SJSA1 (cell line): ENCODE results near the gene PEX14. TPM values are rescaled to one million over a fixed set of nuclear protein-coding genes. Genes with fewer than 3 reads are reported as not detected.
"Not testable (repeated sequence)": the region's sequence is repeated elsewhere in the genome, so short reads cannot be mapped to it uniquely, and the experiment has no call there.

Experiments
- DNase-seq, 2 experiments: peaks; one replicate each; pipeline ENCODE4 v3.0.0-alpha.2; 2015 to 2020; ENCODE audit warnings: low spot score in 2 of 2, low read depth in 1 of 2
- H3K27ac ChIP-seq: fragments of 250-450 bp; sonication (Bioruptor Pico); 2 replicates; pipeline ENCODE4 v1.5.1; 2020; ENCODE audit warnings: mild to moderate bottlenecking, moderate library complexity
- H3K27me3 ChIP-seq: fragments of 250-450 bp; sonication (Bioruptor Pico); replicated peaks from 2 replicates; pipeline ENCODE4 v1.5.1; 2020; ENCODE audit warnings: mild to moderate bottlenecking, moderate library complexity
- H3K36me3 ChIP-seq: fragments of 250-450 bp; sonication (Bioruptor Pico); 2 replicates; pipeline ENCODE4 v1.5.1; 2020; ENCODE audit warnings: mild to moderate bottlenecking
- H3K4me1 ChIP-seq: fragments of 250-450 bp; sonication (Bioruptor Pico); replicated peaks from 2 replicates; pipeline ENCODE4 v1.6.1; 2021; ENCODE audit warnings: mild to moderate bottlenecking
- H3K4me3 ChIP-seq: fragments of 250-450 bp; sonication (Bioruptor Pico); 2 replicates; pipeline ENCODE4 v1.5.1; 2020; ENCODE audit warnings: mild to moderate bottlenecking
- H3K9me3 ChIP-seq: fragments of 250-450 bp; sonication (Bioruptor Pico); replicated peaks from 2 replicates; pipeline ENCODE4 v1.5.1; 2020; ENCODE audit warnings: mild to moderate bottlenecking
- total RNA-seq: library from RNA; depleted of rRNA; stranded (reverse); fragments of >200 nt; shearing (Covaris generic); gene quantifications from 2 replicates; pipeline ENCODE4 v1.2.3, GENCODE V29; 2014

The PEX14 gene
- total RNA-seq, 1 experiment from 2014 or later: 13.8 TPM

- Histone ChIP-seq H3K4me3 (no peak overlapping the region), H3K36me3 (peaks cover 21% of the 10 kb centered on the region), H3K27ac (no peak overlapping the region), H3K27me3 (no peaks in the 10 kb centered on the region), H3K9me3 (no peaks in the 10 kb centered on the region), H3K4me1 (peaks cover 5% of the 10 kb centered on the region)
- peak; percentile 69 for DNase-seq
Measured at GRCh38 chr1:10494754-10495474, 20.2 kb downstream of the PEX14 start.

DNA sequence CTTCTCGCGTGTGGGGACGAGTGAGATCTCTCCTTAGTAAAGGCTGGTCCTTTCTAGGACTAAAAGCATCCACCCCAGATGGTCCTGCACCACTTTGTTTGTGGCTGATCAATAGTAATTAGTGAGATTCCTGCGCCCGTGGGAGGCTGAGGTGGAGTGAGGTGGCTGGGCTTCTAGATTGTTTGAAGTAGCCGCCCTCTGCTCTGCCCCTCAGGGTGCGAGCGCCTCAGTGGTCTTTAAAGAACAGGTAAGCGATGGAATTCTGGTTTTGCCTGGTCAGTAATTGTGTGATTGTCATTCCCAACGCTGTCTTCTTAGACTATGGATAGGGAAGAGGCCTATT lies 20.7 kb downstream of the PEX14 start:
- Histone ChIP-seq H3K4me3 (no peak overlapping the region), H3K27me3 (no peaks in the 10 kb centered on the region), H3K9me3 (no peaks in the 10 kb centered on the region), H3K27ac (no peak overlapping the region), H3K4me1 (peaks cover 5% of the 10 kb centered on the region), H3K36me3 (peaks cover 21% of the 10 kb centered on the region)
- no peak for DNase-seq

DNA sequence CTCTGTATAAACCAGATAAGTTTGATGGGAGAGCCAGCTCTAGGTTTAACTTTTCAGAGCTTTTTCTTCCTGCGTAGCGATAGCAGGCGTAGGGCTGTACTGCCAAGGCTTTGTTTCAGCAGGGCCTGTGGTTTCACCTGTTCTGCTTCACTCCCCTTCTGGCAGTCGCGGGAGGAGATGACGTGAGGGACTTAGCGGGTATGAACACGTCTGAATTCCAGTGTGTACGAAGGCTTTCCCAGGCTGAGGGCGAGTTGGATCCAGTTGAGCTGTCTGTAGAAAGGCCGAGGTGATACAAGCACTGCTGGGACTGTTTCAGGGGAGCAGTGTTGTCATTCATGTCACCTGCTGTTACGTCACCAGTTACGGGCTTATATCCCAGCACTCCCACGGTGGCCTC lies 21.2 kb downstream of the PEX14 start:
- H3K27ac ChIP-seq: no peak overlapping the region
- H3K36me3 ChIP-seq: peaks cover 21% of the 10 kb centered on the region
- DNase-seq: no peak
- no peak overlapping the region for H3K4me3 ChIP-seq
- H3K4me1 ChIP-seq: peaks cover 5% of the 10 kb centered on the region
- H3K27me3 ChIP-seq: no peaks in the 10 kb centered on the region
- no peaks in the 10 kb centered on the region for H3K9me3 ChIP-seq

DNA sequence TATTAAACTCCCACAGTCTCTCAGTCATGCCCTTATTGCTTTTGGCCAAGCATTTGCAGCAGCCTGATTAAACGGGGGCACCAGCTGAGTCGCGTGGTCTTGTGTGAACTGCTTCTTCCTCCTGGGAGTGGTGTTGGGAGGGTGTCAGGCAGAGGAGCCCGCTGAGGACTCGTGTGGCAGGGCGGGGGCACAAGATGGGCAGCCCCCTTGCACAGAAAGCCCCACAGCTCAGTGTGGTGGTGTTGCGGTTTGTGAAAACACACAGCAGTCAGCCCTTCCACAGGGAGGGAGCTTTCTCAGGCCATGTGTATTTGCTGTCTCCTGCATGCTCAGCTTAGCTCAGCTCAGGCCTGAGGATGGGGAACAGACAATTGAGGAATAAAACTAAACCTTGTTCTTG lies 22.4 kb downstream of the PEX14 start:
- Histone ChIP-seq H3K4me3 (no peak overlapping the region), H3K27me3 (no peaks in the 10 kb centered on the region), H3K36me3 (peaks cover 21% of the 10 kb centered on the region), H3K27ac (no peak overlapping the region), H3K9me3 (no peaks in the 10 kb centered on the region), H3K4me1 (peaks cover 5% of the 10 kb centered on the region)
- no peak for DNase-seq

DNA sequence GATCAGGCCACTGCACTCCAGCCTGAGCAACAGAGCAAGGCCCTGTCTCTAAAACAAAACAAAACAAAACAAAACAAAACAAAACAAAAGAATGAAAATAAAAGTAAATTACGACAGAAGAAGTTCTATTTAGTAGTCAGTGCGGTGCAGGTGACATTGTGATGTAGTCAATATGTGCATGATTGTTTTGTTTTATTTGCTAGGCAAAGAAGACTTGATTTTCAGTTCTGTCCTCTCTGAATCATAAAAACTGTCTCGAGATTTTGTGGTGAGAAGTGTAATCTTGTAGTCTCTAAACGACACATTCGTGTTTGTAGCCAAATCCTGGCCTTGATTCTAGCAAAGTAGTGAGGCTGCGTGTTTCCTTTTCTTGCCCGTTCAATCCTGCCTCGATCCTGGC lies 23.5 kb downstream of the PEX14 start:
- H3K4me3 ChIP-seq: no peak overlapping the region
- H3K27me3 ChIP-seq: no peaks in the 10 kb centered on the region
- peaks cover 21% of the 10 kb centered on the region for H3K36me3 ChIP-seq
- peaks cover 5% of the 10 kb centered on the region for H3K4me1 ChIP-seq
- no peaks in the 10 kb centered on the region for H3K9me3 ChIP-seq
- no peak overlapping the region for H3K27ac ChIP-seq
- no peak for DNase-seq

- no peaks in the 10 kb centered on the region for H3K27me3 ChIP-seq
- no peak for DNase-seq
- H3K9me3 ChIP-seq: no peaks in the 10 kb centered on the region
- no peak overlapping the region for H3K4me3 ChIP-seq
- 0 out of 2 replicates have a peak, but pooled peaks cover 5% of the 10 kb centered on the region for H3K36me3 ChIP-seq
- no peak overlapping the region for H3K27ac ChIP-seq
- H3K4me1 ChIP-seq: no peaks in the 10 kb centered on the region; the same call in 1 of the 2 replicates
Measured at GRCh38 chr1:10502206-10502605, 27.5 kb downstream of the PEX14 start.

DNA sequence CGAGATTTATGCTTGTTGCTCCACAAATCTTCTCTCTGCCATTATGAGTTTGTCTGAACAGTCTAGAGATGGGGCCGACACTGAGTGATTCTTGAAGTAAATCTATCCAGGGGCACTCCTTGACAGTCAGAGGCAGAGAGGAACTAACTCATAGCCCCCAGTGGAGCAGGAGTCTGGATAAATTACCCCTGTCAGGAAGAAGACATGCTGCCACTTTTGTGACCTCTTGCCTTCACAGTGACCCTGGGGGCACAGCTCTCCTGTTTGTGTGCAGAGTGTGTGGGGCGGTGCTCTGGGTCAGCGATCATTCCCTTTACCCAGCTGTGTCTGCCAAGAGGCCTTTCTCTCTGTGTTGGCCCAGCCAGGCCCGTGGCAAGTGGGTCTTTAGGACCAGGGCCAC lies 29.5 kb downstream of the PEX14 start:
- H3K36me3 ChIP-seq: no peaks in the 10 kb centered on the region
- no peaks in the 10 kb centered on the region for H3K27me3 ChIP-seq
- DNase-seq: no peak
- no peak overlapping the region for H3K27ac ChIP-seq
- peaks cover 15% of the 10 kb centered on the region for H3K4me1 ChIP-seq
- H3K4me3 ChIP-seq: no peak overlapping the region
- H3K9me3 ChIP-seq: no peaks in the 10 kb centered on the region

DNA sequence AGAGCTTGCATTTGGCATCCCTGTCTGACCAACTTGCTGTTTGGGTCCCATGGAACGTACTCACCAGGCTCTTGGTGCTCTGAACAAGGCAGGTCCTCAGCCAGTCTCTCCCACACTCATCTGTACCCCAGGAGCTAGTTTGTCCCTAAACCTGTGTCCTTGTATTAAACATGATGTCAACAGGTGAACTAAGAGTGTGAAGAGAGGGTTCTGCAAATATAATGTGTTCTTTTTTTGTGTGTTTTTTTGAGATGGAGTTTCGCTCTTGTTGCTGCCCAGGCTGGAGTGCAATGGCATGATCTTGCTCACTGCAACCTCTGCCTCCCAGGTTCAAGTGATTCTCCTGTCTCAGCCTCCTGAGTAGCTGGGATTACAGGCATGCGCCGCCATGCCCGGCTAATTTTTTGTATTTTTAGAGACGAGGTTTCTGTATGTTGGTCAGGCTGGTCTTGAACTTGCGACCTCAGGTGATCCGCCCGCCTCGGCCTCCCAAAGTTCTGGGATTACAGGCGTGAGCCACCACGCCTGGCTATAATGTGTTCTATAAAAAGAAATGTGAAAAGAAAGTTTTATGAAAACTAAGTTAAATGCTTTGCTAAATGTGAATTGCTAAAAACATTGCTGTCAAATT lies 31.4 kb downstream of the PEX14 start:
- H3K27ac ChIP-seq, H3K36me3 ChIP-seq, H3K4me3 ChIP-seq, DNase-seq, H3K9me3 ChIP-seq, H3K27me3 ChIP-seq: not testable (repeated sequence)
- peaks cover 34% of the 10 kb centered on the region for H3K4me1 ChIP-seq

DNA sequence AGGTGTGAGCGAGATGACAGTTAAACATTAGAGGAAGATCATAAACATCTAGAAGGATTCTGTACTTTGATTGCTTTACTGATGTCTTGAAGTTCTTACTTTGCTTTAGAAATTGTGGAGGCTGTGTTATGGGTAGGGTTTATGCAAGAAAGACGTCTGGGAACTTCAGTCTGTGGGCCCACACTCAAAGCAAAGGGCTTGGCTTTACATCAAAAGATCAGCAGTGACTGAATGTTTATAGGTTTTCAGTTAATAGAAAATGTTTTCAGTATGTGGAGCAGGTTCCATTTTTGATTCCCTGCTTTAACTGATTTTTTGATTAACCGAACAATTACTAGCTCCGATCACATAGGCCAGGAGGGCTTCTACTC lies 31.9 kb downstream of the PEX14 start:
- Histone ChIP-seq H3K4me3 (no peak overlapping the region), H3K27me3 (no peaks in the 10 kb centered on the region), H3K27ac (no peak overlapping the region), H3K4me1 (peaks cover 39% of the 10 kb centered on the region), H3K36me3 (no peaks in the 10 kb centered on the region; the same call in 1 of the 2 replicates), H3K9me3 (no peaks in the 10 kb centered on the region)
- DNase-seq: no peak

GRCh38 chr1:10507111-10507879 lies 32.5 kb downstream of the PEX14 start:
- H3K27ac ChIP-seq: no peak overlapping the region
- peak; percentile 52 to 66 for DNase-seq

GRCh38 chr1:10508511-10508951 lies 33.8 kb downstream of the PEX14 start:
- Histone ChIP-seq H3K27me3 (no peaks in the 10 kb centered on the region), H3K4me1 (peaks cover 45% of the 10 kb centered on the region), H3K4me3 (no peak overlapping the region), H3K9me3 (no peaks in the 10 kb centered on the region), H3K27ac (no peak overlapping the region), H3K36me3 (no peaks in the 10 kb centered on the region; the same call in 1 of the 2 replicates)
- peak; percentile 44 to 50 for DNase-seq

More at GRCh38 chr1:10507111-10507879, 32.5 kb downstream of the PEX14 start:
- H3K4me1 ChIP-seq: peaks cover 45% of the 10 kb centered on the region
- no peaks in the 10 kb centered on the region for H3K9me3 ChIP-seq
- no peak overlapping the region for H3K4me3 ChIP-seq
- no peaks in the 10 kb centered on the region; the same call in 1 of the 2 replicates for H3K36me3 ChIP-seq
- H3K27me3 ChIP-seq: no peaks in the 10 kb centered on the region

- DNase-seq: no peak
- H3K9me3 ChIP-seq: no peaks in the 10 kb centered on the region
- no peak overlapping the region for H3K4me3 ChIP-seq
- no peaks in the 10 kb centered on the region; the same call in 1 of the 2 replicates for H3K36me3 ChIP-seq
- peaks cover 45% of the 10 kb centered on the region for H3K4me1 ChIP-seq
- H3K27ac ChIP-seq: peak overlapping the region; percentile 89
- H3K27me3 ChIP-seq: no peaks in the 10 kb centered on the region
Measured at GRCh38 chr1:10509809-10510509, 35.2 kb downstream of the PEX14 start.
